Left lung (tissue), 10 donors: ENCODE results near the gene S100A16. TPM values are rescaled to one million over a fixed set of nuclear protein-coding genes. Genes with fewer than 3 reads are reported as not detected.

Experiments used
- ATAC-seq: fragments of 200-7000 bp; cut with Tn5 transposase; one replicate; pipeline ENCODE4 v1.9.1; 2020; ENCODE audit warnings: moderate library complexity
- DNase-seq, 4 donors: peaks; one replicate each; pipeline ENCODE4 v3.0.0-alpha.2; 2013 to 2020
- H3K27ac ChIP-seq, 2 donors: fragments of 200-600 bp; sonication (generic) in 1 of 2; one replicate each; pipeline versions ENCODE4 v1.5.0 to v1.8.0; 2020 to 2021
- H3K27me3 ChIP-seq, 2 donors: fragments of 200-600 bp; sonication (generic) in 1 of 2; one replicate each; pipeline versions ENCODE4 v1.5.0 to v1.8.0; 2020 to 2021
- H3K36me3 ChIP-seq, 2 donors: fragments of 200-600 bp; sonication (generic) in 1 of 2; one replicate each; pipeline versions ENCODE4 v1.5.0 to v1.8.0; 2020 to 2021
- H3K4me1 ChIP-seq, 2 donors: fragments of 200-600 bp; one replicate each; pipeline ENCODE4 v1.8.0; 2021
- H3K4me3 ChIP-seq, 2 donors: fragments of 200-600 bp; sonication (generic) in 1 of 2; one replicate each; pipeline versions ENCODE4 v1.5.0 to v1.8.0; 2020 to 2021; ENCODE audit warnings: mild to moderate bottlenecking in 1 of 2
- H3K9me3 ChIP-seq, 2 donors: fragments of 200-600 bp; sonication (generic) in 1 of 2; one replicate each; pipeline versions ENCODE4 v1.5.0 to v1.8.0; 2020 to 2021
- CTCF ChIP-seq, 2 donors: fragments of 200-600 bp; sonication (generic) in 1 of 2; IDR thresholded peaks; one replicate each; pipeline versions ENCODE4 v1.5.0 to v1.8.0; 2021; ENCODE audit warnings: antibody characterized with exemption in 2 of 2
- intact Hi-C, 2 donors: fragments of 100-400 bp; cut with DNase I; formaldehyde crosslinking; loops; one replicate each; pipeline versions ENCODE4 v1.11.2 to v1.14.2; 2022
- polyA plus RNA-seq, 6 donors: library from polyadenylated mRNA; unstranded; fragments of 120-200 nt; gene quantifications; one replicate each; pipeline ENCODE4 v1.2.1, GENCODE V29; 2013; ENCODE audit not compliant: insufficient read length in 6 of 6
- total RNA-seq, 2 donors: library from RNA; stranded (reverse); fragmentation: NEBNext Ultra II Directional; extraction: Animal tissue kit (Norgen Biotek cat#: 25700); gene quantifications; one replicate each; pipeline ENCODE4 v1.2.1, GENCODE V29; 2021
- donor health status: DM: no; HTN: yes; CAD: no.
- donor health status: DM: no; HTN: no; CAD: no.

Gene S100A16
- total and polyA plus RNA-seq, 8 donors, result 118 to 160 (median 144) TPM

GRCh38 chr1:153608742-153609584 lies 4.0 kb downstream of the S100A16 start:
- H3K27me3 ChIP-seq, result no peaks in the 10 kb centered on the region
- peaks cover 30 to 35% of the 10 kb centered on the region in 2 donors for H3K4me1 ChIP-seq
- H3K27ac ChIP-seq, result peak overlapping the region; percentile 82 to 88
- no peak for TF ChIP-seq CTCF (IDR thresholded peaks at IDR 0.05)
- ATAC-seq (peak; percentile 62), DNase-seq (peak in 3 of 4 donors; percentile 63 to 89 (median 80))
- H3K4me3 ChIP-seq, result peak overlapping the region; percentile 13 to 51
- intact Hi-C loops, result no loop called here
- H3K36me3 ChIP-seq, result peaks cover 0 to 17% of the 10 kb centered on the region in 2 donors
- no peaks in the 10 kb centered on the region for H3K9me3 ChIP-seq

GRCh38 chr1:153608089-153608682 lies 4.8 kb downstream of the S100A16 start:
- no peak for TF ChIP-seq CTCF (IDR thresholded peaks at IDR 0.05)
- peak overlapping the region; percentile 13 to 51 for H3K4me3 ChIP-seq
- intact Hi-C loops, result no loop called here
- H3K9me3 ChIP-seq, result no peaks in the 10 kb centered on the region
- peaks cover 0 to 17% of the 10 kb centered on the region in 2 donors for H3K36me3 ChIP-seq
- H3K27ac ChIP-seq, result peak overlapping the region; percentile 82 to 88
- peaks cover 30 to 35% of the 10 kb centered on the region in 2 donors for H3K4me1 ChIP-seq
- no peaks in the 10 kb centered on the region for H3K27me3 ChIP-seq
- peak; percentile 8 for ATAC-seq
- DNase-seq, result peak in 1 of 4 donors; percentile 59

- peaks cover 30 to 35% of the 10 kb centered on the region in 2 donors for H3K4me1 ChIP-seq
- H3K9me3 ChIP-seq, result no peaks in the 10 kb centered on the region
- no peak for ATAC-seq
- DNase-seq, result no peak
- TF ChIP-seq CTCF (IDR thresholded peaks at IDR 0.05), result no peak
- intact Hi-C loops, result no loop called here
- peak overlapping the region in 1 of 2 donors; percentile 26 for H3K27ac ChIP-seq
- H3K36me3 ChIP-seq, result peaks cover 0 to 17% of the 10 kb centered on the region in 2 donors
- peak overlapping the region in 1 of 2 donors; percentile 51 for H3K4me3 ChIP-seq
- no peaks in the 10 kb centered on the region for H3K27me3 ChIP-seq
These were observed 5.6 kb downstream of the S100A16 start for GRCh38 chr1:153607381-153607780.

- TF ChIP-seq CTCF (IDR thresholded peaks at IDR 0.05), result no peak
- H3K27ac ChIP-seq, result no peak overlapping the region
These were observed 6.7 kb downstream of the S100A16 start for GRCh38 chr1:153606194-153606593.

GRCh38 chr1:153602749-153603148 lies 10.2 kb downstream of the S100A16 start:
- H3K4me3 ChIP-seq, result no peak overlapping the region
- H3K27me3 ChIP-seq, result no peaks in the 10 kb centered on the region
- no peak overlapping the region for H3K27ac ChIP-seq
- intact Hi-C loops, result no loop called here
- no peaks in the 10 kb centered on the region for H3K9me3 ChIP-seq
- TF ChIP-seq CTCF (IDR thresholded peaks at IDR 0.05), result no peak
- ATAC-seq (no peak), DNase-seq (no peak)
- peaks cover 0 to 16% of the 10 kb centered on the region in 2 donors for H3K36me3 ChIP-seq
- peaks cover 0 to 28% of the 10 kb centered on the region in 2 donors for H3K4me1 ChIP-seq

More at GRCh38 chr1:153606194-153606593, 6.7 kb downstream of the S100A16 start:
- intact Hi-C loops, result no loop called here
- Histone ChIP-seq H3K4me3 (no peak overlapping the region), H3K27me3 (no peaks in the 10 kb centered on the region), H3K4me1 (peaks cover 28 to 35% of the 10 kb centered on the region in 2 donors), H3K36me3 (peaks cover 0 to 17% of the 10 kb centered on the region in 2 donors), H3K9me3 (no peaks in the 10 kb centered on the region)
- no peak for DNase-seq
- ATAC-seq, result no peak
